MM.1S (cell line): ENCODE data around the gene CELF2.

Experiments used
- DNase-seq: peaks from one replicate; pipeline ENCODE4 v3.0.0-alpha.2; 2015
- H2AFZ ChIP-seq: fragments of 300-600 bp; sonication (generic); 2 replicates; pipeline ENCODE4 v1.6.0; 2016; ENCODE audit warnings: antibody characterized with exemption, low read length
- H3F3A ChIP-seq: fragments of 300-600 bp; sonication (generic); 2 replicates; pipeline ENCODE4 v1.6.1; 2016; ENCODE audit warnings: mild to moderate bottlenecking, antibody characterized with exemption, low read length, moderate library complexity, mixed read lengths; ENCODE audit not compliant: insufficient read depth
- H3K27ac ChIP-seq: fragments of 300-600 bp; sonication (generic); 2 replicates; pipeline ENCODE4 v1.5.1; 2016; ENCODE audit warnings: mild to moderate bottlenecking, low read length
- H3K27me3 ChIP-seq: fragments of 300-600 bp; sonication (generic); replicated peaks from 2 replicates; pipeline ENCODE4 v1.6.0; 2016; ENCODE audit warnings: low read length; ENCODE audit not compliant: insufficient read depth
- H3K36me3 ChIP-seq: fragments of 300-600 bp; sonication (generic); replicated peaks from 2 replicates; pipeline ENCODE4 v1.6.1; 2016; ENCODE audit warnings: mild to moderate bottlenecking, low read length, mixed read lengths; ENCODE audit not compliant: insufficient read depth
- H3K4me1 ChIP-seq: fragments of 300-600 bp; sonication (generic); 2 replicates; pipeline ENCODE4 v1.6.1; 2016; ENCODE audit warnings: low read length, mixed read lengths
- H3K4me2 ChIP-seq: fragments of 300-600 bp; sonication (generic); 2 replicates; pipeline ENCODE4 v1.6.0; 2016; ENCODE audit warnings: low read depth, low read length
- H3K4me3 ChIP-seq: fragments of 300-600 bp; sonication (generic); 2 replicates; pipeline ENCODE4 v1.5.1; 2016; ENCODE audit warnings: low read length, mixed read lengths
- H3K79me2 ChIP-seq: fragments of 300-600 bp; sonication (generic); 2 replicates; pipeline ENCODE4 v1.6.1; 2016; ENCODE audit warnings: mixed run types, low read length, mixed read lengths
- H3K9ac ChIP-seq: fragments of 300-600 bp; sonication (generic); 2 replicates; pipeline ENCODE4 v1.6.1; 2016; ENCODE audit warnings: low read length, mixed read lengths
- H3K9me2 ChIP-seq: fragments of 300-600 bp; sonication (generic); replicated peaks from 2 replicates; pipeline ENCODE4 v1.6.1; 2016; ENCODE audit warnings: mild to moderate bottlenecking, low read length, mixed read lengths; ENCODE audit not compliant: insufficient read depth
- H3K9me3 ChIP-seq: fragments of 300-600 bp; sonication (generic); replicated peaks from 2 replicates; pipeline ENCODE4 v1.6.1; 2016; ENCODE audit warnings: mild to moderate bottlenecking, low read length, mixed read lengths; ENCODE audit not compliant: insufficient read depth
- H4K20me1 ChIP-seq: fragments of 300-600 bp; sonication (generic); 2 replicates; pipeline ENCODE4 v1.6.1; 2016; ENCODE audit warnings: mild to moderate bottlenecking, low read length, moderate library complexity, mixed read lengths; ENCODE audit not compliant: insufficient read depth
- EZH2 ChIP-seq: fragments of 300-600 bp; sonication (generic); optimal IDR thresholded peaks from 2 replicates; pipeline ENCODE3; 2017; ENCODE audit warnings: low read depth, mild to moderate bottlenecking, antibody characterized with exemption, low read length, mixed read lengths
- EZH2phosphoT487 ChIP-seq: fragments of 300-600 bp; sonication (generic); IDR thresholded peaks from 2 replicates; pipeline ENCODE4 v1.6.1; 2018; ENCODE audit warnings: antibody characterized with exemption, low read length
- TF ChIP-seq, protein P1 (sequence below): fragments of 300-600 bp; sonication (generic); IDR thresholded peaks from 2 replicates; pipeline ENCODE4 v1.5.1; 2016; ENCODE audit warnings: antibody characterized with exemption, low read length, mixed read lengths

The CELF2 gene

DNA sequence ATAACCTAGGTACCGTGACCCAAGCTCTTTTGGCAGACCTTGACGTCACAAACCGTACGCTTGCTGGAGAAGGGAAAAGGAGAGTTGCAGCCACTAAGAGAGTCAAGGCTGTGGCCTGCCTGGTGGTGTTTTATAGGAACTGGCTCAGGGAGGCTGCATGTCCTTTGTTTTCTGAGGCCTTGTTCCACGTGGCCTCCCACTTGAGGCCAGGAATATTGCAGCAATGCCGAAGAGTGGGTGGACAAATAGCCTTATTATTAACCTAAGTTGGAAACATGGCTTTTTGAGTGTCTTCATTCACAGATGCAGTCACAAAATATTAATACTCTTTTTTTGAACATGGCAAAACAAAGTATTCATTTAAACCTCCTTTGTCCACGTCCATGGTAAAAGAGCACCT, 178.0 kb downstream of the CELF2 start:
- no peak overlapping the region for H3K27ac ChIP-seq
- peaks cover 62% of the 10 kb centered on the region for H3K36me3 ChIP-seq

DNA sequence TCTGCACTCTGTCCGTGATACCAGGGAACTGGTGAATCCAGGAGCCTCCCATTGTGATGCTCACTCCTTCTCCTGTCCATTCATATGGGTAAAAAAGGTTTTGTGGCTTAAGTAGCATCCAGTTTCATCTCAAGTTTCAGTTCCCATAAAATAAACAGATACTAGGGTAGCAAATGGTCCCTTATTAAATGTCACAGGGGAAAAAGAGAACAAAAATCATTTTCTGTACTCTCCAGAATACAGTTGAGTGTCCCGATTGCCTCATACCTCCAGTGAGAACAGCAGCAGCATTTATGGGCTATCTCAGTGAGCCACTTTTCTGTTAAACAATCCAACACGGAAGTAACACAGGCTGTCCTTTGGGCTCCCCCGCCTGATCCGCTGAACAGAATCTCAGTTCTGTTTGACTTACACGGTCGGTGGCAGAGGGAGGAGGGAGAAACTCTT, 179.6 kb downstream of the CELF2 start:
- Histone ChIP-seq H3K9me3 (no peaks in the 10 kb centered on the region), H3F3A (peaks cover 53% of the 10 kb centered on the region), H3K4me1 (peaks cover 76% of the 10 kb centered on the region), H3K9me2 (no peaks in the 10 kb centered on the region), H3K36me3 (peaks cover 74% of the 10 kb centered on the region), H3K27ac (peak overlapping the region; percentile 35; the same call in 1 of the 2 replicates), H4K20me1 (peaks cover 74% of the 10 kb centered on the region), H3K27me3 (no peaks in the 10 kb centered on the region), H3K9ac (no peak overlapping the region), H3K4me2 (0 out of 2 replicates have a peak overlapping the region, but pooled peaks have one; percentile 3), H3K4me3 (no peak overlapping the region), H2AFZ (no peak overlapping the region), H3K79me2 (peaks cover 100% of the 10 kb centered on the region)
- no peak for TF ChIP-seq EZH2
- TF ChIP-seq, protein P1, sequence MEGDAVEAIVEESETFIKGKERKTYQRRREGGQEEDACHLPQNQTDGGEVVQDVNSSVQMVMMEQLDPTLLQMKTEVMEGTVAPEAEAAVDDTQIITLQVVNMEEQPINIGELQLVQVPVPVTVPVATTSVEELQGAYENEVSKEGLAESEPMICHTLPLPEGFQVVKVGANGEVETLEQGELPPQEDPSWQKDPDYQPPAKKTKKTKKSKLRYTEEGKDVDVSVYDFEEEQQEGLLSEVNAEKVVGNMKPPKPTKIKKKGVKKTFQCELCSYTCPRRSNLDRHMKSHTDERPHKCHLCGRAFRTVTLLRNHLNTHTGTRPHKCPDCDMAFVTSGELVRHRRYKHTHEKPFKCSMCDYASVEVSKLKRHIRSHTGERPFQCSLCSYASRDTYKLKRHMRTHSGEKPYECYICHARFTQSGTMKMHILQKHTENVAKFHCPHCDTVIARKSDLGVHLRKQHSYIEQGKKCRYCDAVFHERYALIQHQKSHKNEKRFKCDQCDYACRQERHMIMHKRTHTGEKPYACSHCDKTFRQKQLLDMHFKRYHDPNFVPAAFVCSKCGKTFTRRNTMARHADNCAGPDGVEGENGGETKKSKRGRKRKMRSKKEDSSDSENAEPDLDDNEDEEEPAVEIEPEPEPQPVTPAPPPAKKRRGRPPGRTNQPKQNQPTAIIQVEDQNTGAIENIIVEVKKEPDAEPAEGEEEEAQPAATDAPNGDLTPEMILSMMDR = no peak
- no peak for TF ChIP-seq EZH2phosphoT487
- no peak for DNase-seq

More for the DNA sequence above, 178.0 kb downstream of the CELF2 start:
- Histone ChIP-seq H3K9me3 (no peaks in the 10 kb centered on the region), H3K4me1 (peaks cover 79% of the 10 kb centered on the region), H3F3A (peaks cover 52% of the 10 kb centered on the region), H3K27me3 (no peaks in the 10 kb centered on the region), H3K4me2 (peak overlapping the region; percentile 7; the same call in 1 of the 2 replicates), H3K79me2 (peaks cover 100% of the 10 kb centered on the region), H3K9me2 (no peaks in the 10 kb centered on the region), H4K20me1 (peaks cover 75% of the 10 kb centered on the region), H2AFZ (no peak overlapping the region), H3K9ac (no peak overlapping the region), H3K4me3 (no peak overlapping the region)
- no peak for DNase-seq
- TF ChIP-seq, protein P1 = no peak
- TF ChIP-seq EZH2phosphoT487 (no peak), EZH2 (no peak)

DNA sequence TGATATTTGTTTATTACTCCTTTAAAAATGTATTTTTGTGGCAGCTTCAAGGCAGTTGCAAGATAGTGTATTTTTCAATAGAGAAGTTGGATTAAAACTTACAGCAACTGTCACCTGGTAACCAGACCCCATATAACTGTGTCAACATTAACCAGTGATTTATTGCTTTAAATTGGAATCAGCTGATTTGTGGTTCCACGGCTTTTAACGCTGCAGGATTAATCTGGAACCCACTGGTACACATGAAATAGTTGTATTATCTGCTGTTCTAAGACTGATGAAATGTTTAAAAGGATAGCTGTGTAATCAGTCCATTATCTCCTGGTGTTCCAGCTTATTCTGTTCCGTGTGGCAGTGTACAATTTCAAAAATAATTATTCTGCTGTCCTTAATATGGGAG, 180.2 kb downstream of the CELF2 start:
- Histone ChIP-seq H3K36me3 (peaks cover 73% of the 10 kb centered on the region), H4K20me1 (peaks cover 73% of the 10 kb centered on the region), H3K79me2 (peaks cover 100% of the 10 kb centered on the region), H3K4me2 (0 out of 2 replicates have a peak overlapping the region, but pooled peaks have one; percentile 3), H3K9me3 (no peaks in the 10 kb centered on the region), H3K27me3 (no peaks in the 10 kb centered on the region), H3K27ac (peak overlapping the region; percentile 16; the same call in 1 of the 2 replicates), H2AFZ (no peak overlapping the region), H3K9ac (no peak overlapping the region), H3K4me1 (peaks cover 70% of the 10 kb centered on the region), H3K9me2 (no peaks in the 10 kb centered on the region), H3K4me3 (no peak overlapping the region), H3F3A (peaks cover 51% of the 10 kb centered on the region)
- DNase-seq = no peak
- no peak for TF ChIP-seq EZH2phosphoT487
- TF ChIP-seq, protein P1 = no peak
- no peak for TF ChIP-seq EZH2
